ENCODE results near the gene HACD2.

HACD2 gene

GRCh38 chr3:123458255-123458654, 126.6 kb downstream of the HACD2 start:
- no peak overlapping the region for H3K27ac Mint-ChIP-seq
- peaks cover 29% of the 10 kb centered on the region for H3K27me3 Mint-ChIP-seq
- H3K9me3 Mint-ChIP-seq: no peaks in the 10 kb centered on the region
- H3K4me1 Mint-ChIP-seq: no peaks in the 10 kb centered on the region
- no peak overlapping the region for H3K4me3 Mint-ChIP-seq
- no peaks in the 10 kb centered on the region for H3K36me3 Mint-ChIP-seq
- DNase-seq (ENCODE audit: low spot score in 2 of 2) (no peak), ATAC-seq (ENCODE audit: low read depth) (no peak)

- H3K9me3 Mint-ChIP-seq: no peaks in the 10 kb centered on the region
- no peak overlapping the region for H3K27ac Mint-ChIP-seq
- H3K27me3 Mint-ChIP-seq: peaks cover 29% of the 10 kb centered on the region
- DNase-seq (ENCODE audit: low spot score in 2 of 2) (no peak), ATAC-seq (ENCODE audit: low read depth) (no peak)
- H3K4me1 Mint-ChIP-seq: no peaks in the 10 kb centered on the region
- no peak overlapping the region for H3K4me3 Mint-ChIP-seq
- H3K36me3 Mint-ChIP-seq: no peaks in the 10 kb centered on the region
Measured at GRCh38 chr3:123457841-123458240, 127.0 kb downstream of the HACD2 start.

- H3K4me3 Mint-ChIP-seq: no peak overlapping the region
- H3K4me1 Mint-ChIP-seq: no peaks in the 10 kb centered on the region
- no peaks in the 10 kb centered on the region for H3K36me3 Mint-ChIP-seq
- H3K27me3 Mint-ChIP-seq: peaks cover 33% of the 10 kb centered on the region
- no peaks in the 10 kb centered on the region for H3K9me3 Mint-ChIP-seq
- H3K27ac Mint-ChIP-seq: no peak overlapping the region
- no peak for ATAC-seq (ENCODE audit: low read depth)
- no peak for DNase-seq (ENCODE audit: low spot score in 2 of 2)
Measured at GRCh38 chr3:123453675-123454074, 131.2 kb downstream of the HACD2 start.

- no peaks in the 10 kb centered on the region for H3K36me3 Mint-ChIP-seq
- H3K4me3 Mint-ChIP-seq: no peak overlapping the region
- peaks cover 30% of the 10 kb centered on the region for H3K27me3 Mint-ChIP-seq
- no peak for DNase-seq (ENCODE audit: low spot score in 2 of 2)
- no peaks in the 10 kb centered on the region for H3K9me3 Mint-ChIP-seq
- H3K27ac Mint-ChIP-seq: no peak overlapping the region
- no peak for ATAC-seq (ENCODE audit: low read depth)
- no peaks in the 10 kb centered on the region for H3K4me1 Mint-ChIP-seq
Measured at GRCh38 chr3:123451186-123451585, 133.7 kb downstream of the HACD2 start.

GRCh38 chr3:123449997-123450604, 134.8 kb downstream of the HACD2 start:
- Mint-ChIP-seq H3K27ac (no peak overlapping the region), H3K27me3 (peaks cover 29% of the 10 kb centered on the region), H3K36me3 (no peaks in the 10 kb centered on the region), H3K4me1 (no peaks in the 10 kb centered on the region), H3K9me3 (no peaks in the 10 kb centered on the region), H3K4me3 (peak overlapping the region; percentile 77)
- ATAC-seq (ENCODE audit: low read depth) (no peak), DNase-seq (ENCODE audit: low spot score in 2 of 2) (no peak)

- Mint-ChIP-seq H3K4me3 (peak overlapping the region; percentile 77), H3K27ac (no peak overlapping the region), H3K9me3 (no peaks in the 10 kb centered on the region), H3K36me3 (no peaks in the 10 kb centered on the region), H3K27me3 (peaks cover 28% of the 10 kb centered on the region), H3K4me1 (no peaks in the 10 kb centered on the region)
- ATAC-seq (ENCODE audit: low read depth) (peak; percentile 44), DNase-seq (ENCODE audit: low spot score in 2 of 2) (peak in 1 of 2 donors; percentile 18)
Measured at GRCh38 chr3:123449102-123449996, 135.5 kb downstream of the HACD2 start.

- H3K9me3 Mint-ChIP-seq: no peaks in the 10 kb centered on the region
- H3K36me3 Mint-ChIP-seq: no peaks in the 10 kb centered on the region
- H3K4me1 Mint-ChIP-seq: no peaks in the 10 kb centered on the region
- DNase-seq (ENCODE audit: low spot score in 2 of 2): peak; percentile 5 to 27
- no peak for ATAC-seq (ENCODE audit: low read depth)
- peaks cover 31% of the 10 kb centered on the region for H3K27me3 Mint-ChIP-seq
- H3K27ac Mint-ChIP-seq: no peak within 1 kb of the TSS
- H3K4me3 Mint-ChIP-seq: peak within 1 kb of the TSS; percentile 77
Measured at GRCh38 chr3:123448536-123449101, 136.2 kb downstream of the HACD2 start, which contains the start of gene ADCY5. ADCY5 (minus strand) TSS chr3:123449090; CDS start chr3:123448545, 545 bp downstream.

- Mint-ChIP-seq H3K36me3 (no peaks in the 10 kb centered on the region), H3K27me3 (peaks cover 32% of the 10 kb centered on the region), H3K27ac (no peak overlapping the region), H3K9me3 (no peaks in the 10 kb centered on the region), H3K4me3 (peak overlapping the region; percentile 75), H3K4me1 (no peaks in the 10 kb centered on the region)
- DNase-seq (ENCODE audit: low spot score in 2 of 2): peak; percentile 39 to 43
- ATAC-seq (ENCODE audit: low read depth): peak; percentile 65
Measured at GRCh38 chr3:123447749-123448517, 136.9 kb downstream of the HACD2 start.

GRCh38 chr3:123447416-123447748, 137.5 kb downstream of the HACD2 start:
- Mint-ChIP-seq H3K36me3 (no peaks in the 10 kb centered on the region), H3K4me3 (peak overlapping the region; percentile 75), H3K4me1 (no peaks in the 10 kb centered on the region), H3K9me3 (no peaks in the 10 kb centered on the region), H3K27ac (no peak overlapping the region), H3K27me3 (peaks cover 32% of the 10 kb centered on the region)
- no peak for ATAC-seq (ENCODE audit: low read depth)
- DNase-seq (ENCODE audit: low spot score in 2 of 2): no peak

GRCh38 chr3:123446610-123447109, 138.2 kb downstream of the HACD2 start:
- H3K36me3 Mint-ChIP-seq: no peaks in the 10 kb centered on the region
- DNase-seq (ENCODE audit: low spot score in 2 of 2) (no peak), ATAC-seq (ENCODE audit: low read depth) (no peak)
- H3K27ac Mint-ChIP-seq: no peak overlapping the region
- no peaks in the 10 kb centered on the region for H3K4me1 Mint-ChIP-seq
- no peaks in the 10 kb centered on the region for H3K9me3 Mint-ChIP-seq
- peaks cover 32% of the 10 kb centered on the region for H3K27me3 Mint-ChIP-seq
- H3K4me3 Mint-ChIP-seq: peak overlapping the region; percentile 75

GRCh38 chr3:123446210-123446609, 138.6 kb downstream of the HACD2 start:
- Mint-ChIP-seq H3K27ac (no peak overlapping the region), H3K9me3 (no peaks in the 10 kb centered on the region), H3K4me1 (no peaks in the 10 kb centered on the region), H3K27me3 (peaks cover 31% of the 10 kb centered on the region), H3K4me3 (no peak overlapping the region), H3K36me3 (no peaks in the 10 kb centered on the region)
- no peak for ATAC-seq (ENCODE audit: low read depth)
- DNase-seq (ENCODE audit: low spot score in 2 of 2): no peak

- H3K4me1 Mint-ChIP-seq: no peaks in the 10 kb centered on the region
- no peak for ATAC-seq (ENCODE audit: low read depth)
- H3K27ac Mint-ChIP-seq: no peak overlapping the region
- DNase-seq (ENCODE audit: low spot score in 2 of 2): no peak
- H3K36me3 Mint-ChIP-seq: no peaks in the 10 kb centered on the region
- no peaks in the 10 kb centered on the region for H3K9me3 Mint-ChIP-seq
- peaks cover 30% of the 10 kb centered on the region for H3K27me3 Mint-ChIP-seq
- H3K4me3 Mint-ChIP-seq: no peak overlapping the region
Measured at GRCh38 chr3:123445702-123446101, 139.2 kb downstream of the HACD2 start.

GRCh38 chr3:123444744-123445143, 140.1 kb downstream of the HACD2 start:
- Mint-ChIP-seq H3K4me1 (no peaks in the 10 kb centered on the region), H3K27me3 (peaks cover 27% of the 10 kb centered on the region), H3K27ac (no peak overlapping the region), H3K4me3 (no peak overlapping the region), H3K36me3 (no peaks in the 10 kb centered on the region), H3K9me3 (no peaks in the 10 kb centered on the region)
- DNase-seq (ENCODE audit: low spot score in 2 of 2): no peak
- ATAC-seq (ENCODE audit: low read depth): no peak

- Mint-ChIP-seq H3K4me3 (no peak overlapping the region), H3K4me1 (no peaks in the 10 kb centered on the region), H3K27me3 (peaks cover 30% of the 10 kb centered on the region), H3K9me3 (no peaks in the 10 kb centered on the region), H3K27ac (no peak overlapping the region), H3K36me3 (no peaks in the 10 kb centered on the region)
- no peak for DNase-seq (ENCODE audit: low spot score in 2 of 2)
- no peak for ATAC-seq (ENCODE audit: low read depth)
Measured at GRCh38 chr3:123444023-123444422, 140.8 kb downstream of the HACD2 start.

Data from memory B cell (primary cell).